ENCODE results near the gene METTL21A. TPM values are rescaled to one million over a fixed set of nuclear protein-coding genes. Genes with fewer than 3 reads are reported as not detected.

Gene METTL21A
- total RNA-seq (10.7 TPM), polyA plus RNA-seq (ENCODE audit: insufficient read depth, low read depth, low replicate concordance) (17.4 TPM)
- long read RNA-seq, donor 1, full-length matches to known transcripts, result 10 of 10 reads
- long read RNA-seq, donor 1, partial matches to known transcripts, result 0 of 10 reads
- long read RNA-seq, donor 1, other reads (novel, unspliced or antisense), result 0 of 10 reads
- long read RNA-seq, donor 2, full-length matches to known transcripts, result 8 of 8 reads
- long read RNA-seq, donor 2, partial matches to known transcripts, result 0 of 8 reads
- long read RNA-seq, donor 2, other reads (novel, unspliced or antisense), result 0 of 8 reads
- long read RNA-seq, donor 3, full-length matches to known transcripts, result 10 of 85 reads
- long read RNA-seq, donor 3, partial matches to known transcripts, result 75 of 85 reads
- long read RNA-seq, donor 3, other reads (novel, unspliced or antisense), result 0 of 85 reads
- long read RNA-seq, donor 4, partial matches to known transcripts, result 13 of 26 reads
- long read RNA-seq, donor 4, other reads (novel, unspliced or antisense), result 6 of 26 reads
- long read RNA-seq, donor 5, full-length matches to known transcripts, result 1 of 1 reads
- long read RNA-seq, donor 5, partial matches to known transcripts, result 0 of 1 reads
- long read RNA-seq, donor 5, other reads (novel, unspliced or antisense), result 0 of 1 reads
- long read RNA-seq, donor 6, full-length matches to known transcripts, result 8 of 57 reads
- long read RNA-seq, donor 6, partial matches to known transcripts, result 49 of 57 reads
- long read RNA-seq, donor 6, other reads (novel, unspliced or antisense), result 0 of 57 reads
- long read RNA-seq, donor 7, full-length matches to known transcripts, result 11 of 14 reads
- long read RNA-seq, donor 7, partial matches to known transcripts, result 0 of 14 reads
- long read RNA-seq, donor 7, other reads (novel, unspliced or antisense), result 3 of 14 reads
- long read RNA-seq, donor 8, partial matches to known transcripts, result 0 of 8 reads
- long read RNA-seq, donor 8, other reads (novel, unspliced or antisense), result 0 of 8 reads
- long read RNA-seq, donor 9, full-length matches to known transcripts, result 8 of 8 reads
- long read RNA-seq, donor 9, partial matches to known transcripts, result 0 of 8 reads
- long read RNA-seq, donor 9, other reads (novel, unspliced or antisense), result 0 of 8 reads
- long read RNA-seq, donor 10, partial matches to known transcripts, result 0 of 13 reads
- long read RNA-seq, donor 10, other reads (novel, unspliced or antisense), result 0 of 13 reads

DNA sequence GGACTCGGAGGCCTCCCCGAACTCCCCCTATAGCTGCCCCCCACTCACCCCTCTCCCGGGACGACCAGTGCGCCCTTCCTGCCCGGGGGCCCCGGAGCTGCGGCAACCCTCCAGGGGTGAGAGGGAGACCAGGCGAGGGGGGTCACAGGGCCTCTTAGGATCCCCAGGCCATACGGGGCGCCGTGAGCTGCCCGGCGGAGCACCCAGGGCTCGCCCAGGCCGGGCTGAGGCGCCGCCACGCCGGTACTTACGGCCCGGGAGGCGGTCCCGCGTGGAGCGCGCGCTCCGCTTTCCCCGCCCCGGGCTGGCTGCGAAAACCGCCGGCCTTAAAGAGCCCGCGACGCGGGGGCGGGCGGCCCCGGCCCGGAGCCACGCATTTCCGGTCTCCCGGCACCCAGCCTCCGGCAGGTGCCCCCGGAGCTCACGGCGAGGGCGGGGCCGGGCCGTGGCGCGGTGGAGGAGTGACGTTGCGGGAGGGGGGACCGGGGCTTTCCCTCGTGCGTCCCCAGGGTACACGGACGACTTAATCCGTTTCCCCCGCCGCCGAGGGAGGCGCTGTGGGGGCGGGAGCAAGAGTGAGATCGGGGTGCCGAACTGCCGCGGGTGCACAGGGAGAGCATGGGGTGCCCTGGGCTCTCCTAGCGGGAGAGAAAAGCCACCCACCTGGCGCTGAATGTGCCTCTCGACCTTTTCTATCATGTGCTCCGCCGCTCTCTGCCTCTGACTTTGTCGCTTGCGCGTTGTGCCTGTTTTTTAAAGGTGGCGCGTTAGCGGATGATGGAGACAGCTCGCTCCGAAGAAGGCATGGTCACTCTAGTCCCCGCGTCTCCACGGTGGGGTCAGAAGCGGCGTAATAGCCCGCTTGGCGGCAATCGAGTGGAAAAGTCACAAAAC lies at the start of gene METTL21A:
Gene METTL21A (minus strand): TSS at position 381 of the 894 bp plus-strand sequence. CDS start 1,019 bp downstream, outside the sequence.
- DNase-seq, result peak; percentile 83 to 95 (median 90)
- peaks cover 0 to 5% (median 3%) of the 10 kb centered on the region in 3 donors for H3K4me1 ChIP-seq (ENCODE audit: control insufficient read depth in 2 of 3, insufficient read depth in 2 of 3, low read depth in 1 of 3, low read length in 3 of 3)
- peak within 1 kb of the TSS; percentile 95 to 97 for H3K27ac ChIP-seq (ENCODE audit: low read depth in 2 of 2, low read length in 2 of 2)
- intact Hi-C loops (cut with DNase I), result no loop called here
- no peaks in the 10 kb centered on the region for H3K9me3 ChIP-seq (ENCODE audit: control insufficient read depth in 2 of 3, insufficient read depth in 1 of 3, low read length in 3 of 3)
- peak within 1 kb of the TSS; percentile 86 to 97 (median 94) for H3K4me3 ChIP-seq (ENCODE audit: low read length in 3 of 3)
- no peak for FAIRE-seq
- peak within 1 kb of the TSS; percentile 79 to 92 (median 86) for H3K9ac ChIP-seq (ENCODE audit: low read length in 3 of 3)
- H3K36me3 ChIP-seq (ENCODE audit: control insufficient read depth in 2 of 3, insufficient read depth in 3 of 3, low read length in 3 of 3), result no peaks in the 10 kb centered on the region
- TF ChIP-seq, protein P1, sequence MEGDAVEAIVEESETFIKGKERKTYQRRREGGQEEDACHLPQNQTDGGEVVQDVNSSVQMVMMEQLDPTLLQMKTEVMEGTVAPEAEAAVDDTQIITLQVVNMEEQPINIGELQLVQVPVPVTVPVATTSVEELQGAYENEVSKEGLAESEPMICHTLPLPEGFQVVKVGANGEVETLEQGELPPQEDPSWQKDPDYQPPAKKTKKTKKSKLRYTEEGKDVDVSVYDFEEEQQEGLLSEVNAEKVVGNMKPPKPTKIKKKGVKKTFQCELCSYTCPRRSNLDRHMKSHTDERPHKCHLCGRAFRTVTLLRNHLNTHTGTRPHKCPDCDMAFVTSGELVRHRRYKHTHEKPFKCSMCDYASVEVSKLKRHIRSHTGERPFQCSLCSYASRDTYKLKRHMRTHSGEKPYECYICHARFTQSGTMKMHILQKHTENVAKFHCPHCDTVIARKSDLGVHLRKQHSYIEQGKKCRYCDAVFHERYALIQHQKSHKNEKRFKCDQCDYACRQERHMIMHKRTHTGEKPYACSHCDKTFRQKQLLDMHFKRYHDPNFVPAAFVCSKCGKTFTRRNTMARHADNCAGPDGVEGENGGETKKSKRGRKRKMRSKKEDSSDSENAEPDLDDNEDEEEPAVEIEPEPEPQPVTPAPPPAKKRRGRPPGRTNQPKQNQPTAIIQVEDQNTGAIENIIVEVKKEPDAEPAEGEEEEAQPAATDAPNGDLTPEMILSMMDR (IDR thresholded peaks at IDR 0.05; ENCODE audit: borderline replicate concordance, extremely low read depth, insufficient read depth), result peak; percentile 19
- H3K27me3 ChIP-seq (ENCODE audit: control insufficient read depth, insufficient read depth, low read length), result no peaks in the 10 kb centered on the region

DNA sequence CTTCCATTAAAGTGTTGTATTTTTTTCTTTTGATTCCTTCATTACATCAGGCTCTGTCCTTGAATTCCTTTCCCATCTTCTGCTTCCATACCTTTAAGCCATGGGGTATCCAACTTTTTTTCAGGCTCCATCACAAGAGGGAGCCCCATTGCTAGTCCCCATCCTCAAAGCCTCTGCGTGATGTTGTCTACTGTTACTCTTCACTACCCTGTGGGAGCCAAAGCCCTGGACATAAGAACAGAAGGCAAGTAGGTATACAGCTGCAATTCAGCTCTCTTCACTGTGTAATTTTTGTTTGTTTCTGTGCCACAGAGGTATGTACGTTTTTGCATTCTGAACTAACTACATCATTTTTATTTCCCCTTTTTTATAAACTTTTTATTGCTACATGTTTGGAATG lies 49.6 kb upstream of the METTL21A start:
- Histone ChIP-seq H3K4me1 (ENCODE audit: control insufficient read depth in 2 of 3, insufficient read depth in 2 of 3, low read depth in 1 of 3, low read length in 3 of 3) (no peaks in the 10 kb centered on the region), H3K27ac (ENCODE audit: low read depth in 2 of 2, low read length in 2 of 2) (no peak overlapping the region), H3K9ac (ENCODE audit: low read length in 3 of 3) (no peak overlapping the region), H3K4me3 (ENCODE audit: low read length in 3 of 3) (no peak overlapping the region), H3K36me3 (ENCODE audit: control insufficient read depth in 2 of 3, insufficient read depth in 3 of 3, low read length in 3 of 3) (no peaks in the 10 kb centered on the region), H3K9me3 (ENCODE audit: control insufficient read depth in 2 of 3, insufficient read depth in 1 of 3, low read length in 3 of 3) (no peaks in the 10 kb centered on the region), H3K27me3 (ENCODE audit: control insufficient read depth, insufficient read depth, low read length) (no peaks in the 10 kb centered on the region)
- FAIRE-seq (no peak), DNase-seq (no peak)
- TF ChIP-seq, protein P1 (IDR thresholded peaks at IDR 0.05; ENCODE audit: borderline replicate concordance, extremely low read depth, insufficient read depth), result no peak
- intact Hi-C loops (cut with DNase I), result no loop called here

DNA sequence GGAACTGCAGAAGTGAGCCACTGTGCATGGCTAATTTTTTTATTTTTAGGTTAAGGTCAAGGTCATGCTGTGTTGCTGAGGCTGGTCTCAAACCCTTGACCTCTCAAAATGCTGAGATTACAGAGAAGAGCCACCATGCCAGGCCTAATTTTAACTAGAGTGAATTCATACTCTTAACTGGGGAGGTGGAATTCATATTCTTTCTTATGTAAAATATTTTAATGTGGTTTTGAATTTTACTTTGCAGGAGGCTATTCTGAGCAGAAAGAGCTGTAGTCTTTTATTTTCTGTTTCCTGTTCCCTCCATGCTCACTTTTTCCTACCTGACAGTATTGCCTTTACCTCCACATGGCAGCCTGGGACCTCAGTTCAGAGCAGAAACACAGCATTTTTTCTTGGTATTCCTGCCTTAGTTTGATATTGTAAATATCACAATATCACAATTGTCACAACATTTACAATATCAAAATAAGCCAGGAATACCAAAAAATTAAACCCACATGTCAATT lies 49.1 kb upstream of the METTL21A start:
- no peak overlapping the region for H3K4me3 ChIP-seq (ENCODE audit: low read length in 3 of 3)
- DNase-seq, result no peak
- H3K9ac ChIP-seq (ENCODE audit: low read length in 3 of 3), result no peak overlapping the region
- H3K36me3 ChIP-seq (ENCODE audit: control insufficient read depth in 2 of 3, insufficient read depth in 3 of 3, low read length in 3 of 3), result no peaks in the 10 kb centered on the region
- TF ChIP-seq, protein P1 (IDR thresholded peaks at IDR 0.05; ENCODE audit: borderline replicate concordance, extremely low read depth, insufficient read depth), result no peak
- H3K27ac ChIP-seq (ENCODE audit: low read depth in 2 of 2, low read length in 2 of 2), result no peak overlapping the region
- H3K4me1 ChIP-seq (ENCODE audit: control insufficient read depth in 2 of 3, insufficient read depth in 2 of 3, low read depth in 1 of 3, low read length in 3 of 3), result no peaks in the 10 kb centered on the region
- intact Hi-C loops (cut with DNase I), result no loop called here
- no peaks in the 10 kb centered on the region for H3K9me3 ChIP-seq (ENCODE audit: control insufficient read depth in 2 of 3, insufficient read depth in 1 of 3, low read length in 3 of 3)
- no peak for FAIRE-seq
- no peaks in the 10 kb centered on the region for H3K27me3 ChIP-seq (ENCODE audit: control insufficient read depth, insufficient read depth, low read length)
